CD14-positive monocyte (primary cell): ENCODE data around the gene KIF4A. TPM values are rescaled to one million over a fixed set of nuclear protein-coding genes. Genes with fewer than 3 reads are reported as not detected.

Experiments
- DNase-seq, 3 donors: peaks; one replicate each; pipeline ENCODE4 v3.0.0-alpha.2; 2011 to 2022
- H2AFZ ChIP-seq: 2 replicates; pipeline ENCODE4 v1.6.0; 2012; ENCODE audit warnings: mild to moderate bottlenecking, low read depth, low read length, inconsistent platforms; ENCODE audit not compliant: insufficient read depth, poor library complexity, severe bottlenecking
- H3K27ac ChIP-seq, 2 donors: 1 replicate in 1 of 2; 2 replicates in 1 of 2; pipeline ENCODE4 v1.5.1; 2012 to 2013; ENCODE audit warnings: low read length in 2 of 2, control low read depth in 1 of 2, inconsistent platforms in 1 of 2, low read depth in 1 of 2, mild to moderate bottlenecking in 1 of 2
- H3K27me3 ChIP-seq, 2 donors: one replicate each; pipeline versions ENCODE4 v1.6.0 to v1.6.1; 2011 to 2013; ENCODE audit warnings: low read length in 2 of 2; ENCODE audit not compliant: control insufficient read depth in 2 of 2, insufficient read depth in 2 of 2
- H3K36me3 ChIP-seq, 2 donors: replicated peaks in 1 of 2; 1 replicate in 1 of 2; 2 replicates in 1 of 2; pipeline versions ENCODE4 v1.5.1 to v1.6.1; 2012 to 2013; ENCODE audit warnings: low read length in 2 of 2, control low read depth in 1 of 2, inconsistent platforms in 1 of 2, mild to moderate bottlenecking in 1 of 2; ENCODE audit not compliant: insufficient read depth in 2 of 2, control insufficient read depth in 1 of 2
- H3K4me1 ChIP-seq, 2 donors: 1 replicate in 1 of 2; 2 replicates in 1 of 2; pipeline versions ENCODE4 v1.5.1 to v1.6.1; 2012 to 2013; ENCODE audit warnings: low read length in 2 of 2, control low read depth in 1 of 2, inconsistent platforms in 1 of 2, mild to moderate bottlenecking in 1 of 2, moderate library complexity in 1 of 2; ENCODE audit not compliant: insufficient read depth in 2 of 2, control insufficient read depth in 1 of 2
- H3K4me2 ChIP-seq: replicated peaks from 2 replicates; pipeline ENCODE3; 2012; ENCODE audit warnings: low read length, moderate library complexity, mild to moderate bottlenecking; ENCODE audit not compliant: poor library complexity, severe bottlenecking; ENCODE audit errors: extremely low read depth
- H3K4me3 ChIP-seq, 3 experiments: fragments of 200-600 bp in 1 of 3; sonication (generic) in 1 of 3; replicated peaks in 1 of 3; 1 replicate in 2 of 3; 2 replicates in 1 of 3; pipeline ENCODE4 v1.5.1; 2011 to 2013; ENCODE audit warnings: low read length in 3 of 3, mild to moderate bottlenecking in 3 of 3, control low read depth in 2 of 3, low read depth in 2 of 3, inconsistent platforms in 1 of 3, moderate library complexity in 1 of 3
- H3K79me2 ChIP-seq: 2 replicates; pipeline ENCODE4 v1.6.0; 2012; ENCODE audit warnings: mild to moderate bottlenecking, control low read depth, inconsistent platforms, low read length, moderate library complexity; ENCODE audit not compliant: insufficient read depth
- H3K9ac ChIP-seq: 2 replicates; pipeline ENCODE4 v1.6.0; 2017; ENCODE audit warnings: low read length, mild to moderate bottlenecking; ENCODE audit not compliant: insufficient read depth, poor library complexity, severe bottlenecking
- H3K9me3 ChIP-seq, 2 donors: replicated peaks in 1 of 2; 1 replicate in 1 of 2; 2 replicates in 1 of 2; pipeline versions ENCODE4 v1.5.1 to v1.6.1; 2012 to 2013; ENCODE audit warnings: low read length in 2 of 2, control low read depth in 1 of 2; ENCODE audit not compliant: control insufficient read depth in 1 of 2, insufficient read depth in 1 of 2
- H4K20me1 ChIP-seq: 2 replicates; pipeline ENCODE4 v1.6.0; 2012; ENCODE audit warnings: mild to moderate bottlenecking, low read length, control low read depth, moderate library complexity; ENCODE audit not compliant: insufficient read depth
- H3K27ac Mint-ChIP-seq, 7 donors: one replicate each; pipeline ENCODE4 v1.8.0; 2020; ENCODE audit warnings: mild to moderate bottlenecking in 7 of 7, mixed read lengths in 7 of 7, moderate library complexity in 6 of 7, inconsistent platforms in 2 of 7
- H3K27me3 Mint-ChIP-seq, 3 donors: one replicate each; pipeline ENCODE4 v1.8.0; 2021 to 2022; ENCODE audit warnings: low read depth in 3 of 3, mild to moderate bottlenecking in 3 of 3, mixed read lengths in 3 of 3, moderate library complexity in 3 of 3, inconsistent platforms in 1 of 3
- H3K36me3 Mint-ChIP-seq, 2 donors: one replicate each; pipeline ENCODE4 v1.8.0; 2020; ENCODE audit warnings: mixed read lengths in 2 of 2, inconsistent platforms in 1 of 2, mild to moderate bottlenecking in 1 of 2
- H3K4me1 Mint-ChIP-seq: one replicate; pipeline ENCODE4 v1.8.0; 2020; ENCODE audit warnings: mild to moderate bottlenecking, mixed read lengths
- H3K4me3 Mint-ChIP-seq, 2 donors: one replicate each; pipeline ENCODE4 v1.8.0; 2020; ENCODE audit warnings: mild to moderate bottlenecking in 2 of 2, mixed read lengths in 2 of 2, moderate library complexity in 1 of 2
- H3K9me3 Mint-ChIP-seq, 7 donors: one replicate each; pipeline ENCODE4 v1.8.0; 2020 to 2022; ENCODE audit warnings: mixed read lengths in 7 of 7, mild to moderate bottlenecking in 6 of 7, moderate library complexity in 6 of 7, inconsistent platforms in 2 of 7
- CTCF ChIP-seq: fragments of 200-600 bp; IDR thresholded peaks from one replicate; pipeline ENCODE4 v1.8.0; 2022; ENCODE audit warnings: antibody characterized with exemption, mild to moderate bottlenecking
- WGBS: methylation state at CpG from one replicate; pipeline ENCODE4 v1.1.5; 2013; ENCODE audit warnings: missing lambda C conversion rate; ENCODE audit not compliant: insufficient coverage; 5-methylcytosine and 5-hydroxymethylcytosine counted together
- intact Hi-C, 2 donors: fragments of 100-400 bp; cut with micrococcal nuclease; formaldehyde crosslinking; loops; one replicate each; pipeline versions ENCODE4 v1.15.0 to v1.15.1; 2023
- polyA plus RNA-seq, 3 donors: library from polyadenylated mRNA; depleted of rRNA in 1 of 3; unstranded in 2 of 3; stranded (reverse) in 1 of 3; fragments of 300-500 nt in 2 of 3; fragments of >200 nt in 1 of 3; fragmentation: Illumina TruSeq in 2 of 3; gene quantifications; 1 replicate in 2 of 3; 2 replicates in 1 of 3; pipeline ENCODE4 v1.2.3, GENCODE V29; 2012 to 2021

KIF4A gene
- polyA plus RNA-seq, 3 donors: 0.03 TPM; not detected in 2

- intact Hi-C loops: loop anchor here in 1 of 2 donors (10.0 kb wide), 1 partner anchor 275 kb away; no protein-coding TSS in a partner anchor
- Histone ChIP-seq H3K9ac (no peak overlapping the region), H3K36me3 (no peaks in the 10 kb centered on the region), H3K4me3 (no peak overlapping the region), H3K4me1 (peaks cover 9 to 17% of the 10 kb centered on the region in 2 donors), H3K79me2 (no peaks in the 10 kb centered on the region), H4K20me1 (no peaks in the 10 kb centered on the region), H3K4me2 (no peak overlapping the region), H3K9me3 (no peaks in the 10 kb centered on the region), H3K27me3 (peaks cover 0 to 2% of the 10 kb centered on the region in 2 donors), H3K27ac (no peak overlapping the region), H2AFZ (no peak overlapping the region)
- WGBS: no CpG with 5 or more reads among the region's 6 CpGs
- Mint-ChIP-seq H3K27me3 (peaks cover under 1 to 11% (median 6%) of the 10 kb centered on the region in 3 donors), H3K27ac (no peak overlapping the region), H3K36me3 (no peaks in the 10 kb centered on the region), H3K9me3 (peaks cover 0 to 2% (median 1%) of the 10 kb centered on the region in 7 donors), H3K4me3 (no peak overlapping the region), H3K4me1 (peaks cover 11% of the 10 kb centered on the region)
- DNase-seq: no peak
- TF ChIP-seq CTCF: no peak
Measured at GRCh38 chrX:70429759-70430158, 139.9 kb downstream of the KIF4A start.

GRCh38 chrX:70432936-70433847, 143.3 kb downstream of the KIF4A start:
- peaks cover 5 to 17% (median 15%) of the 10 kb centered on the region in 3 donors for H3K27me3 Mint-ChIP-seq

More at GRCh38 chrX:70432936-70433847, 143.3 kb downstream of the KIF4A start:
- Histone ChIP-seq H3K4me3 (peak overlapping the region; percentile 59 to 81 (median 78)), H3K27me3 (peaks cover 0 to 5% of the 10 kb centered on the region in 2 donors), H3K9ac (peak overlapping the region; percentile 61), H3K4me1 (peaks cover 21 to 38% of the 10 kb centered on the region in 2 donors), H3K9me3 (no peaks in the 10 kb centered on the region), H3K36me3 (no peaks in the 10 kb centered on the region), H3K4me2 (peak overlapping the region; percentile 79), H2AFZ (peak overlapping the region; percentile 90), H3K27ac (peak overlapping the region in 1 of 2 donors; percentile 73), H3K79me2 (no peaks in the 10 kb centered on the region), H4K20me1 (no peaks in the 10 kb centered on the region)
- intact Hi-C loops: loop anchor here in 1 of 2 donors (10.0 kb wide), 1 partner anchor 278 kb away; no protein-coding TSS in a partner anchor
- peak in 2 of 3 donors; percentile 4 to 13 for DNase-seq
- Mint-ChIP-seq H3K4me1 (peaks cover 30% of the 10 kb centered on the region), H3K9me3 (peaks cover 0 to 4% (median 0%) of the 10 kb centered on the region in 7 donors), H3K4me3 (peak overlapping the region; percentile 91 to 92), H3K27ac (peak overlapping the region in 6 of 7 donors; percentile 25 to 89 (median 76)), H3K36me3 (no peaks in the 10 kb centered on the region)
- TF ChIP-seq CTCF: no peak
- 24% methylated on average over 7 of the region's 15 CpGs for WGBS
